Spinal cord (tissue), 10 donors: ENCODE results near the gene THSD4. TPM values are rescaled to one million over a fixed set of nuclear protein-coding genes. Genes with fewer than 3 reads are reported as not detected.

Source experiments
- DNase-seq, 6 donors: peaks; one replicate each; pipeline versions ENCODE4 v3.0.0 to v3.0.0-alpha.2; 2013 to 2015; ENCODE audit warnings: low spot score in 6 of 6, low read depth in 4 of 6
- H3K27ac ChIP-seq: one replicate; pipeline ENCODE4 v1.5.1; 2013; ENCODE audit warnings: low read depth, low read length, control low read depth
- H3K27me3 ChIP-seq: one replicate; pipeline ENCODE4 v1.6.1; 2013; ENCODE audit warnings: low read length; ENCODE audit not compliant: control insufficient read depth, insufficient read depth
- H3K36me3 ChIP-seq: one replicate; pipeline ENCODE4 v1.6.1; 2013; ENCODE audit warnings: low read length; ENCODE audit not compliant: control insufficient read depth, insufficient read depth
- H3K4me1 ChIP-seq: one replicate; pipeline ENCODE4 v1.6.1; 2013; ENCODE audit warnings: low read length; ENCODE audit not compliant: control insufficient read depth, insufficient read depth
- H3K4me3 ChIP-seq: one replicate; pipeline ENCODE4 v1.5.1; 2013; ENCODE audit warnings: low read depth, low read length, control low read depth
- H3K9me3 ChIP-seq: one replicate; pipeline ENCODE4 v1.6.1; 2013; ENCODE audit warnings: low read length; ENCODE audit not compliant: control insufficient read depth, insufficient read depth
- WGBS: methylation state at CpG from one replicate; pipeline ENCODE4 v1.1.5; 2013; ENCODE audit warnings: missing lambda C conversion rate; ENCODE audit not compliant: insufficient coverage; 5-methylcytosine and 5-hydroxymethylcytosine counted together
- polyA plus RNA-seq, 2 donors: library from polyadenylated mRNA; unstranded; fragments of 120-200 nt; gene quantifications; one replicate each; pipeline ENCODE4 v1.2.1, GENCODE V29; 2013; ENCODE audit not compliant: insufficient read length in 2 of 2
- total RNA-seq, 2 donors: library from RNA; depleted of rRNA in 1 of 2; stranded (reverse); fragments of 120-200 nt in 1 of 2; fragments of >200 nt in 1 of 2; gene quantifications; one replicate each; pipeline versions ENCODE4 v1.2.3 to v1.2.4, GENCODE V29; 2013 to 2014
- donor health status: healthy.

The THSD4 gene
- total and polyA plus RNA-seq, 4 donors = 18.2 to 127 (median 63.2) TPM

DNA sequence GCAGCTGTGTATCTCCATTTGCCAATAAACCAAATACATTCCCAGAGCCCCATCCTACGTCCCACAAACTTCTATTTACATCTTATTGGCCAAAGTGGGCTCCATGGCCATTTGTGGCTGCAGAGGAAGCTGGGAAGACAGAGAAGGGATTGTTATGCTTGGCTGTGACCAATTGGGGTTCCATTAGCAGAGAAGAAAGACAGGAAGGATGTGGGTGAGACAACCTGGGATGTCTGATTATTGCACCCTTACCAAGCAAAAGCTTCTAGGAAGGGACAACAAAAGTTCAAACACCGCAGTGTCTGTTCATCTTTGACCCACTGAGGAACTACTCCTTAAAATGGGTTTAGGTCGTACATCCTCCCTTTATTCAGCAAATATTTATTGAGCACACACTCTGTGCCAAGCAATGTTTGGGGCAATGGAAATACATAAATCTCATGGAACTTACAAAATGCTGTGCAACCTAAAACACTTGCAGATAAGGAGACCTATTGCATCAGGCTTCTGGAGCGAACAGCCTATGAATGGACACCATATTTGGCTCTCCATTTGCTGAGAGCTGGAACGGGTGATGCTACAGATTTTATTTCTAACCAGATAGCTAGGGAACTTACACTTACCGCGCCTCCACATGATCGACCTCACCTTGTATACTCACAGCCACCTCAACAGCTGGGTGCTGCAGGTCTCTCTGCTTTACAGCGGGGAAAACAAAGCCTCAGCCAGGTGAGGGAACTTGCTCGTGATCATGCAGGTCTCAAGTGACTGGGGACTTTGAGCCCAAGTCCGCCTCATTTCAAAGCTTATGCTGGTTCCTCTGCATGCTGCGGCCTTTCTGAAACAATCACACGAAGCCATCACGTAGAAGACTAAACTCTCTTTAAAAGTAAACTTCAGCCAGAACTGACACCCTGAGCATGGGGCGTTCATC is 673.6 kb downstream of the THSD4 start:
- H3K4me3 ChIP-seq = no peak overlapping the region
- WGBS = 97% methylated on average over 12 of the region's 15 CpGs

GRCh38 chr15:71789616-71790015 is 674.3 kb downstream of the THSD4 start:
- WGBS = 97% methylated on average over 5 of the region's 6 CpGs
- Histone ChIP-seq H3K36me3 (no peaks in the 10 kb centered on the region), H3K4me1 (no peaks in the 10 kb centered on the region), H3K27me3 (no peaks in the 10 kb centered on the region), H3K27ac (no peak overlapping the region), H3K4me3 (no peak overlapping the region), H3K9me3 (no peaks in the 10 kb centered on the region)
- DNase-seq = no peak

More for the DNA sequence above, 673.6 kb downstream of the THSD4 start:
- Histone ChIP-seq H3K27me3 (no peaks in the 10 kb centered on the region), H3K27ac (no peak overlapping the region), H3K4me1 (no peaks in the 10 kb centered on the region), H3K36me3 (no peaks in the 10 kb centered on the region), H3K9me3 (no peaks in the 10 kb centered on the region)
- DNase-seq = no peak

- H3K9me3 ChIP-seq = no peaks in the 10 kb centered on the region
- no peaks in the 10 kb centered on the region for H3K27me3 ChIP-seq
- 91% methylated on average over 7 of the region's 10 CpGs for WGBS
- no peaks in the 10 kb centered on the region for H3K36me3 ChIP-seq
- DNase-seq = no peak
- no peak overlapping the region for H3K27ac ChIP-seq
- no peak overlapping the region for H3K4me3 ChIP-seq
- H3K4me1 ChIP-seq = no peaks in the 10 kb centered on the region
Observed at GRCh38 chr15:71790081-71790480, 674.8 kb downstream of the THSD4 start.

DNA sequence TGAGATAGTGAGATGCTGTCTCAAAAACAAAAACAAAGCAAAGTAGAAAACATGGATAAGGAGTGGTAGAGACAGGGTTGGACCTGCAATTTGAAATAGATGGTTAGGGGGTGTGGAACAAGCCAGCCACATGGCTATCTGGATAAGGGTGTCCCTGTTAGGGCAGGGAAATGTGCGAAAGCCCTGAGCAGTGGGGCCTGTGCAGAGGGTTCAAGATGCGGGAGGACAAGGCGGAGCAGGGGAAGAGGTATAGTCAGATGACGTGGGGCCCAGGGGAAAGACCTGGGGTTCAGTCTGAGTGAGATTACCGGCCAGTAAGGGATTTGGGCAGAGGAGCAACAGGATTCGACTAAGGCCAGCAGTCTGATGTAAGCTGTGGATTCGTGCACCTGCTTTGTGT is 676.7 kb downstream of the THSD4 start:
- H3K4me3 ChIP-seq = no peak overlapping the region
- no peaks in the 10 kb centered on the region for H3K4me1 ChIP-seq
- H3K9me3 ChIP-seq = no peaks in the 10 kb centered on the region
- H3K36me3 ChIP-seq = no peaks in the 10 kb centered on the region
- H3K27ac ChIP-seq = no peak overlapping the region
- H3K27me3 ChIP-seq = no peaks in the 10 kb centered on the region
- no peak for DNase-seq
- WGBS = 89% methylated on average over 6 of the region's 7 CpGs

GRCh38 chr15:71792521-71792920 is 677.2 kb downstream of the THSD4 start:
- Histone ChIP-seq H3K27ac (no peak overlapping the region), H3K9me3 (no peaks in the 10 kb centered on the region), H3K4me3 (no peak overlapping the region), H3K36me3 (no peaks in the 10 kb centered on the region), H3K27me3 (no peaks in the 10 kb centered on the region), H3K4me1 (no peaks in the 10 kb centered on the region)
- DNase-seq = peak in 1 of 6 donors; percentile 35
- no CpG with 5 or more reads among the region's 2 CpGs for WGBS

DNA sequence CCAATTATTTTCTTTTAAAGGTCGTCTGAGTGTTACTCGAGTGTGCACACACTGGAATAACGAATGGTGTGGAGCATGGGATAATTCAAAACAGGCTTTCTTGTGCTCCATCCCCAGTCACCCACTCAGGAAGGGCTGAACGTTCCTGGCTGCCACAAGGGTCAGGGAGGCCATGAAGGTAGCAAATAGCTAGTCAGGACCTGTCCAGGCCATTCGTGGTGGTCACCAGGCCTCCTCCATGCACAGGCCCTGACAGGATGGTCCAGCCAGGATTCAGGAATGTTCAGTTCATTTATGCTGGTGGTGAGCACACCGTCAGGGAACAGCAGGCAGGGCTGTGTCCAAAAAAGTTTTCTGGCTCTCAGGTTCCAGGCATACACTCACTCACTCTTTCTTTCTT is 683.4 kb downstream of the THSD4 start:
- Histone ChIP-seq H3K4me1 (no peaks in the 10 kb centered on the region), H3K27me3 (no peaks in the 10 kb centered on the region), H3K4me3 (no peak overlapping the region), H3K36me3 (no peaks in the 10 kb centered on the region), H3K27ac (no peak overlapping the region), H3K9me3 (no peaks in the 10 kb centered on the region)
- WGBS = 76% methylated on average over 6 of the region's 6 CpGs
- DNase-seq = no peak

DNA sequence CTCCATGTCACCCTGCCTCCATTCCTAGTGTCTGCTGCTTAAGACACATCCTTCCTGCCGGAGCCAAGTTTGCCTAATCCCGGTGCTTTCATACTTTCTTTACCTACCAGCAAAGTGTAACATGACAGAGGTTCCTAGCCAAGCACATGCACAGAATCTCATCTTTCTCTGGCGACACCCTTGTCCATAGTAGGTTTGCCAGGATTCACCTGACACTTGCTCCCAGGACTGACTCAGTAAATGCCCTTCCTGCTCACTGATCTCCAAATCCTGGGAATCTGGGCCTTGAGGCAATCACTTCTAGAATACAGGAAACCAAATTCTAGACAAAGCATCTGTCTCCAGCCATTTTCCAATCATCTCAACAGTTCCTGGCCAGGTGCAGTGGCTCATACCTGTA is 684.9 kb downstream of the THSD4 start:
- no peak overlapping the region for H3K27ac ChIP-seq
- no peak overlapping the region for H3K4me3 ChIP-seq
- no peaks in the 10 kb centered on the region for H3K9me3 ChIP-seq
- H3K36me3 ChIP-seq = no peaks in the 10 kb centered on the region
- no peak for DNase-seq
- 93% methylated on average over 3 of the region's 3 CpGs for WGBS
- H3K4me1 ChIP-seq = peaks cover 4% of the 10 kb centered on the region
- H3K27me3 ChIP-seq = no peaks in the 10 kb centered on the region

- no peaks in the 10 kb centered on the region for H3K36me3 ChIP-seq
- no peaks in the 10 kb centered on the region for H3K27me3 ChIP-seq
- WGBS = 62% methylated on average over 11 of the region's 17 CpGs
- H3K4me1 ChIP-seq = peaks cover 4% of the 10 kb centered on the region
- no peak overlapping the region for H3K27ac ChIP-seq
- H3K4me3 ChIP-seq = no peak overlapping the region
- DNase-seq = peak; percentile 62 to 95 (median 73)
- H3K9me3 ChIP-seq = no peaks in the 10 kb centered on the region
Observed at GRCh38 chr15:71800835-71801745, 685.8 kb downstream of the THSD4 start.

- 90% methylated on average over 22 of the region's 24 CpGs for WGBS
- DNase-seq = no peak
- Histone ChIP-seq H3K27me3 (no peaks in the 10 kb centered on the region), H3K4me1 (peaks cover 13% of the 10 kb centered on the region), H3K4me3 (no peak overlapping the region), H3K36me3 (no peaks in the 10 kb centered on the region), H3K27ac (no peak overlapping the region), H3K9me3 (no peaks in the 10 kb centered on the region)
Observed at GRCh38 chr15:71801935-71802655, 686.8 kb downstream of the THSD4 start.
